Measurements from ENCODE around the gene S100A11.

S100A11 gene

GRCh38 chr1:151984313-151984956 is 52.4 kb downstream of the S100A11 start:
- no peak for DNase-seq (ENCODE audit: low spot score)
